ENCODE measurements around the gene DNAJC5.
"Not testable (repeated sequence)": the region's sequence is repeated elsewhere in the genome, so short reads cannot be mapped to it uniquely, and the experiment has no call there.

The DNAJC5 gene

DNA sequence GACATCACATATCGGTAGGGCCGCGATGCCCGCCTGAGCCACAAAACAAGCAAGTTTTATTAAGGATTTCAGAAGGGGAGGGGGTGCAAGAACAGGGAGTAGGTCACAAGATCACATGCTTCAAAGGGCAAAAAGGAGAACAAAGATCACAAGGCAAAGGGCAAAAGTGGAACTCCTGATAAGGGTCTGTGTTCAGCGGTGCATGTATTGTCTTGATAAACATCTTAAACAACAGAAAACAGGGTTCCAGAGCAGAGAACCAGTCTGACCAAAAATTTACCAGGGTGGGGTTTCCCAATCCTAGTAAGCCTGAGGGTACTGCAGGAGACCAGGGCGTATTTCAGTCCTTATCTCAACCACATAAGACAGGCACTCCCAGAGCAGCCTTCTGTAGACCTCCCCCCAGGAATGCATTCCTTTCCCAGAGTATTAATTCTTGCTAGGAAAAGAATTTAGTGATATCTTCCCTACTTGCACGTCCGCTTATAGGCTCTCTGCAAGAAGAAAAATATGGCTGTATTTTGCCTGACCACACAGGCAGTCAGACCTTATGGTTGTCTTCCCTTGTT, 21.5 kb downstream of the DNAJC5 start:
- H3K9me3 ChIP-seq (ENCODE audit: control insufficient read depth, insufficient read depth, low read length); H3K27ac ChIP-seq (ENCODE audit: low read length); DNase-seq (ENCODE audit: low read depth, low spot score); H3K36me3 ChIP-seq (ENCODE audit: control insufficient read depth, insufficient read depth, low read length); H3K27me3 ChIP-seq (ENCODE audit: control insufficient read depth, insufficient read depth, low read length); H3K4me3 ChIP-seq (ENCODE audit: low read length); H3K4me1 ChIP-seq (ENCODE audit: control insufficient read depth, insufficient read depth, low read length): not testable (repeated sequence)
- WGBS (ENCODE audit: insufficient coverage, insufficient read length), result no CpG with 5 or more reads among the region's 8 CpGs

DNA sequence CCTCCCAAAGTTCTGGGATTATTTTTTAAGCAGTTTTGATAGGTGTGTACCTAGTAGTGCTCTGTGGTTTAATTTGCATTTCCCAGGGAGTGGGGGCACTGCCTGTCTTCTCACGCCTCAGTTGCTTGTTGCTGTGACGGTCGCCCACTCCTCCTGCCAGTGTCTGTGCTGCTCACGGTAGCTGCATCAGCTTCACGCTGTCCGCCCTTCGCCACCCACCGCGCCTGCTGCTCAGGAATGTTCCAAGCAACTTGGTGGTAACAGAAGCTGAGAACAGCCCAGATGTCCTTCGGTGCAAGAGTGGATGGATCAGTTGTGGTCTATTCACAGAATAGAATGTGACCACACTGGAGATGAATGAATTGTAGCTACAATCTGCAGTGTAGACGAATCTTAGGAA, 22.9 kb downstream of the DNAJC5 start:
- no CpG with 5 or more reads among the region's 11 CpGs for WGBS (ENCODE audit: insufficient coverage, insufficient read length)
- H3K9me3 ChIP-seq (ENCODE audit: control insufficient read depth, insufficient read depth, low read length), result no peaks in the 10 kb centered on the region
- no peaks in the 10 kb centered on the region for H3K36me3 ChIP-seq (ENCODE audit: control insufficient read depth, insufficient read depth, low read length)
- H3K27ac ChIP-seq (ENCODE audit: low read length), result no peak overlapping the region
- no peak overlapping the region for H3K4me3 ChIP-seq (ENCODE audit: low read length)
- no peak for DNase-seq (ENCODE audit: low read depth, low spot score)
- H3K27me3 ChIP-seq (ENCODE audit: control insufficient read depth, insufficient read depth, low read length), result no peaks in the 10 kb centered on the region
- H3K4me1 ChIP-seq (ENCODE audit: control insufficient read depth, insufficient read depth, low read length), result no peaks in the 10 kb centered on the region

DNA sequence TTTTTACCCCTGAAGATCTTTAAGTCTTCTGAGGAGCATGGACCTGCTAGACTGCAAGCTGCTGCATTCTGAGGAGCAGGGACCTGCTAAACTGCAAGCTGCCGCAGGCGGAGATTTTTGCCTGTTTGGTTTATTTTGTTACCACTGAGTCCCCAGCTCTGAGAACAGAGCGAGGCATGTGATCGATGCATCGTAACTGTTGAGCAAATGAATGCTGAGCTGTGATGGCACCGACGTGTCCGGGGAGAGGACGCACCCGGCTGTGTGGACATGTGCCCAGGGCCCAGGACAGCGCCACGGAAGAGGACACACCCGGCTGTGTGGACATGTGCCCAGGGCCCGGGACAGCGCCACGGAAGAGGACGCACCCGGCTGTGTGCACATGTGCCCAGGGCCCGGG, 24.2 kb downstream of the DNAJC5 start:
- DNase-seq (ENCODE audit: low read depth, low spot score), result no peak
- no peaks in the 10 kb centered on the region for H3K9me3 ChIP-seq (ENCODE audit: control insufficient read depth, insufficient read depth, low read length)
- no peaks in the 10 kb centered on the region for H3K27me3 ChIP-seq (ENCODE audit: control insufficient read depth, insufficient read depth, low read length)
- H3K4me1 ChIP-seq (ENCODE audit: control insufficient read depth, insufficient read depth, low read length), result no peaks in the 10 kb centered on the region
- no peak overlapping the region for H3K4me3 ChIP-seq (ENCODE audit: low read length)
- no peaks in the 10 kb centered on the region for H3K36me3 ChIP-seq (ENCODE audit: control insufficient read depth, insufficient read depth, low read length)
- no peak overlapping the region for H3K27ac ChIP-seq (ENCODE audit: low read length)
- no CpG with 5 or more reads among the region's 19 CpGs for WGBS (ENCODE audit: insufficient coverage, insufficient read length)

DNA sequence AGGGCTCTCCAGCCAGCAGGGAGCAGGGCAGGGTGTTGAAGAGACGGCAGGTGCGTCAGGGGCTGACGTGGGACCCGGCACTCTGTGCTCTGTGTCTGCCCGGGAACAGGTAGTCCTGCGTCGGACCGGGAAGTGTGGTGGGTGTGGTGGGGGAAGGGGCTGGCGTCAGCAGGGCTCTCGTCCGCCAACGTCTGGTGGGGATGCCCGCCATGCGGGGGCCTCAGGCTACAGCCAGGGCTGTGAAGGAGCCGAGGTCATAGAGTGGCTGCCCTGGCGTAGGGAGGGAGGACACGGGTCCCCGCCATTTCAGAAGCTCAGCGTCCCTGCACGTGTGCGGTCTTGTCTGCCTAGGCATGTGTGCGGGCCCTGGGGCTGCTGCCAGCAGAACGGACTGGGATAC, 25.3 kb downstream of the DNAJC5 start:
- no peak for DNase-seq (ENCODE audit: low read depth, low spot score)
- no CpG with 5 or more reads among the region's 23 CpGs for WGBS (ENCODE audit: insufficient coverage, insufficient read length)
- H3K36me3 ChIP-seq (ENCODE audit: control insufficient read depth, insufficient read depth, low read length), result no peaks in the 10 kb centered on the region
- H3K4me3 ChIP-seq (ENCODE audit: low read length), result no peak overlapping the region
- H3K9me3 ChIP-seq (ENCODE audit: control insufficient read depth, insufficient read depth, low read length), result no peaks in the 10 kb centered on the region
- no peaks in the 10 kb centered on the region for H3K27me3 ChIP-seq (ENCODE audit: control insufficient read depth, insufficient read depth, low read length)
- no peaks in the 10 kb centered on the region for H3K4me1 ChIP-seq (ENCODE audit: control insufficient read depth, insufficient read depth, low read length)
- no peak overlapping the region for H3K27ac ChIP-seq (ENCODE audit: low read length)

DNA sequence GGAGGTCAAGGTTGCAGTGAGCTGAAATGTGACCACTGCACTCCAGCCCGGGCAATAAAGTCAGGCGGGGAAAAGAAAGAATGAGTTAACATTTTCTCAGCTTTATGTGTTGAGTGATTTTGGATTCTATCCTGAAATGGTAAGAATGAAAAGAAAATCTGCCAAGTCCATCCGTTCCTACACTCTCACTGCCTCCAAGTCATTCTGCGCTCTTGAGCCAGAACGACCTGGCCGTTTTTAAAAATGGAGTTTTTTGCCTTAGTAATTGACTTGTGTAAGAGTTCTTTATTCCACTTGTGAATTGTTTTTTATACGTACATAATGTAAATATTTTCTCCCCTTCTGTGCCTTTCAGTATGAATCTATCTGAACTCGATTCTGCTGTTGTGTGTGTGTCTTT, 28.7 kb downstream of the DNAJC5 start:
- H3K27ac ChIP-seq (ENCODE audit: low read length), result no peak overlapping the region
- no peak overlapping the region for H3K4me3 ChIP-seq (ENCODE audit: low read length)
- H3K27me3 ChIP-seq (ENCODE audit: control insufficient read depth, insufficient read depth, low read length), result no peaks in the 10 kb centered on the region
- WGBS (ENCODE audit: insufficient coverage, insufficient read length), result no CpG with 5 or more reads among the region's 8 CpGs
- DNase-seq (ENCODE audit: low read depth, low spot score), result no peak
- H3K36me3 ChIP-seq (ENCODE audit: control insufficient read depth, insufficient read depth, low read length), result peaks cover 10% of the 10 kb centered on the region; the same call in 1 of the 2 replicates
- no peaks in the 10 kb centered on the region for H3K9me3 ChIP-seq (ENCODE audit: control insufficient read depth, insufficient read depth, low read length)
- H3K4me1 ChIP-seq (ENCODE audit: control insufficient read depth, insufficient read depth, low read length), result no peaks in the 10 kb centered on the region

DNA sequence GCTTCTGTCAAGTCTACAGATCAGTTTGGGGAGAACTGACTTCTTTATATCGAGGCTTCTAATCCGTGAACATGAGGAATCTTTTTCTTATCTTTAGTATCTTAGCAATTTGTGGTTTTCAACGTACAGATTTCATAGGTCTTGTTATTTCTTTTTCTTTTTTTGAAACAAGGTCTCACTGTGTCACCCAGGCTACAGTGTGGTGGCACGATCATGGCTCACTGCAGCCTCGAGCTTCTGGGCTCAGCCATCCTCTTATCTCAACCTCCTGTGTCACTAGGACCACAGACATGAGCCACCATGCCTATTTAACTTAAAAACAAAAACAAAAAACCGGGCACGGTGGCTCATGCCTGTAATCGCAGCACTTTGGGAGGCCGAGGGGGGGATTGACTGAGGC, 29.3 kb downstream of the DNAJC5 start:
- Histone ChIP-seq H3K9me3 (ENCODE audit: control insufficient read depth, insufficient read depth, low read length) (no peaks in the 10 kb centered on the region), H3K27me3 (ENCODE audit: control insufficient read depth, insufficient read depth, low read length) (no peaks in the 10 kb centered on the region), H3K27ac (ENCODE audit: low read length) (no peak overlapping the region), H3K36me3 (ENCODE audit: control insufficient read depth, insufficient read depth, low read length) (peaks cover 14% of the 10 kb centered on the region; the same call in 1 of the 2 replicates), H3K4me1 (ENCODE audit: control insufficient read depth, insufficient read depth, low read length) (no peaks in the 10 kb centered on the region), H3K4me3 (ENCODE audit: low read length) (no peak overlapping the region)
- no peak for DNase-seq (ENCODE audit: low read depth, low spot score)
- no CpG with 5 or more reads among the region's 9 CpGs for WGBS (ENCODE audit: insufficient coverage, insufficient read length)

DNA sequence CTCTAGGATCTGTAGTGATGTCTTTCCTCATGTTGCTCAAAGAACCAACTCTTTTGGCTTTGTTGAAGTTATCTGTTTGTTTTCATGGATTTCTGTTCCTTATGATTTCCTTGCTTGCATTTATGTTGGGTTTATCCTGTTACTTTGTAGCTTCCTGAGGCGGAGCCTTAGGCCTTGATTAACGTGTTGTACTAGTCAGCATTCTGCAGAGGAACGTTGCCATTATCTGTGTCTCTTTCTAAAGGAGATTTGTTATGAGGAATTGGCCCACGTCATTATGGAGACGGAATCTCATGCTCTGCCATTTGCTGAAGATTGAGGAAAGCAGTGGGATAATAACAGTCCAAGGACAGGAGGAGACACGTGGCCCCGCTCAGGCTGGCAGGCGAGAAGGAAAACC, 31.4 kb downstream of the DNAJC5 start:
- Histone ChIP-seq H3K36me3 (ENCODE audit: control insufficient read depth, insufficient read depth, low read length) (peaks cover 23% of the 10 kb centered on the region), H3K9me3 (ENCODE audit: control insufficient read depth, insufficient read depth, low read length) (no peaks in the 10 kb centered on the region), H3K27ac (ENCODE audit: low read length) (no peak overlapping the region), H3K4me3 (ENCODE audit: low read length) (no peak overlapping the region), H3K4me1 (ENCODE audit: control insufficient read depth, insufficient read depth, low read length) (no peaks in the 10 kb centered on the region), H3K27me3 (ENCODE audit: control insufficient read depth, insufficient read depth, low read length) (no peaks in the 10 kb centered on the region)
- no CpG with 5 or more reads among the region's 8 CpGs for WGBS (ENCODE audit: insufficient coverage, insufficient read length)
- no peak for DNase-seq (ENCODE audit: low read depth, low spot score)

DNA sequence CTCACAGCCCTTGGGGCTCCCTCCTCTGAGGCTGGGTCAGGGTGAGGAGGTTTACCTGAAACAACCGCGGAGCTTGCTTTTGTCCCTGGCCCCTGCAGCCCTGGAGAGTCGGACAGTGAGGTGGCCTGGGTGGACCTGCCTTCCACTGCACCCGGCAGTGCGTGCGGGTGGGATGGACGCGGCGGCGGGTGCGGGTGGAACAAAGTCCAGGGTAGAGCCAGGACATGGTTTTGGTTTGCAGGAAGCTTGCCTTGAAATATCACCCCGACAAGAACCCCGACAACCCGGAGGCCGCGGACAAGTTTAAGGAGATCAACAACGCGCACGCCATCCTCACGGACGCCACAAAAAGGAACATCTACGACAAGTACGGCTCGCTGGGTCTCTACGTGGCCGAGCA, 34.1 kb downstream of the DNAJC5 start:
- Histone ChIP-seq H3K27me3 (ENCODE audit: control insufficient read depth, insufficient read depth, low read length) (no peaks in the 10 kb centered on the region), H3K27ac (ENCODE audit: low read length) (no peak overlapping the region), H3K36me3 (ENCODE audit: control insufficient read depth, insufficient read depth, low read length) (peaks cover 32% of the 10 kb centered on the region), H3K9me3 (ENCODE audit: control insufficient read depth, insufficient read depth, low read length) (no peaks in the 10 kb centered on the region), H3K4me3 (ENCODE audit: low read length) (no peak overlapping the region), H3K4me1 (ENCODE audit: control insufficient read depth, insufficient read depth, low read length) (no peaks in the 10 kb centered on the region)
- WGBS (ENCODE audit: insufficient coverage, insufficient read length), result no CpG with 5 or more reads among the region's 26 CpGs
- no peak for DNase-seq (ENCODE audit: low read depth, low spot score)

DNA sequence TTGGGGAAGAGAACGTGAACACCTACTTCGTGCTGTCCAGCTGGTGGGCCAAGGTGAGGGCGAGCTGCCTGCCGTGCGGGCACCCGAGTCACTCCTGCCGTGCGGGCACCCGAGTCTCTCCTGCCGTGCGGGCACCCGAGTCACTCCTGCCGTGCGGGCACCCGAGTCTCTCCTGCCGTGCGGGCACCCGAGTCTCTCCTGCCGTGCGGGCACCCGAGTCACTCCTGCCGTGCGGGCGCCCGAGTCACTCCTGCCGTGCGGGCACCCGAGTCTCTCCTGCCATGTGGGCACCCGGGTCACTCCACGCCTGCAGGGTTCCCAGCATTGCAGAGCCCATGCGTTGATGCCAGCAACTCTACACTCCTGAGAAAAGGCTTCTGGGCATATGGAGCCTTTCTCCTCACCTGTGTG, 34.6 kb downstream of the DNAJC5 start:
- not testable (repeated sequence) for DNase-seq (ENCODE audit: low read depth, low spot score); H3K27me3 ChIP-seq (ENCODE audit: control insufficient read depth, insufficient read depth, low read length); H3K9me3 ChIP-seq (ENCODE audit: control insufficient read depth, insufficient read depth, low read length); H3K4me3 ChIP-seq (ENCODE audit: low read length); H3K27ac ChIP-seq (ENCODE audit: low read length); H3K4me1 ChIP-seq (ENCODE audit: control insufficient read depth, insufficient read depth, low read length)
- H3K36me3 ChIP-seq (ENCODE audit: control insufficient read depth, insufficient read depth, low read length), result peaks cover 32% of the 10 kb centered on the region
- WGBS (ENCODE audit: insufficient coverage, insufficient read length), result no CpG with 5 or more reads among the region's 31 CpGs

DNA sequence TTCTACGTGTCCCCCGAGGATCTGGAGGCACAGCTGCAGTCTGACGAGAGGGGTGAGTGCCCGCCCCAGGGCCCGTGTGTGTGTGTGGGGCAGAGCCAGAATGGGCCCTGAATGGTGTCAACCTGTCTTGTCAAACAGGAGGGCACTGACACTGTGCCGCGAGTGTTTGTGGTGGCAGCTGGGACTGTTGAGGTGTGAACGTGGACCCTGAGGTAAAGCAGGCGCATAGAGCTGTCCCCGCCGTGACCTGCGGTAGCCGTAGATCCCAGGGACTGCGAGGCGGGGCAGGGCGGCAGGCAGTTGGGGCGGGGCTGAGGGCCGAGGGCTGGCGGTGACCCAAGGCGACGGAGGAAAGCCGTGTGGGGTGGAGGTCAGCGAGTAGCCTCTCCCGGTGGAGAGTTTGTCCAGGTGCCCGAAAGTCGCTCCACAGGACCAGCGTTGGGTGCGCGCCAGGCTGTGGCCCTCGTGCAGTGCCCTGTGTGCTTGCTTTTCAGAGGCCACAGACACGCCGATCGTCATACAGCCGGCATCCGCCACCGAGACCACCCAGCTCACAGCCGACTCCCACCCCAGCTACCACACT, 36.1 kb downstream of the DNAJC5 start:
- Histone ChIP-seq H3K27ac (ENCODE audit: low read length) (no peak overlapping the region), H3K9me3 (ENCODE audit: control insufficient read depth, insufficient read depth, low read length) (no peaks in the 10 kb centered on the region), H3K27me3 (ENCODE audit: control insufficient read depth, insufficient read depth, low read length) (no peaks in the 10 kb centered on the region), H3K4me1 (ENCODE audit: control insufficient read depth, insufficient read depth, low read length) (no peaks in the 10 kb centered on the region), H3K4me3 (ENCODE audit: low read length) (no peak overlapping the region), H3K36me3 (ENCODE audit: control insufficient read depth, insufficient read depth, low read length) (peaks cover 35% of the 10 kb centered on the region)
- DNase-seq (ENCODE audit: low read depth, low spot score), result no peak
- WGBS (ENCODE audit: insufficient coverage, insufficient read length), result no CpG with 5 or more reads among the region's 37 CpGs

DNA sequence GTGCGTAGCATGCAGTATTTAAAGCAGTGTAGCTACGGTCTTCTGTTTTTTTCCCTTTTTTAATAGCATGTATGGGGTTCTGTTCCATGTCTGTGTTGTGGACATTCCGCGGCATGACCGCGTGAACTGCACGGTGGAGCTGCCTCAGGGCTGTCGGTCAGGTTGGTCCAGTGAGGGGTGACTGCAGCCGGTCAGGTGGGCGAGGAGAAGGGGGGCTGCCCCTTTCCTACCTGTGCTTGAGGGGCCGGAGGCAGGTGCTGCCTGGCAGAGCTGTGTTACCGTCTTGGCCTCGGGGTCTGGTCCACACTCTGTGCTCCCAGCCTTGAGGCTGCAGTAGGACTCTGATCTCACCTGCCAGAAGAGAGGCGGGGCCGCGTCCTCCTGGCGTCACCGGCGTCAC, 36.8 kb downstream of the DNAJC5 start:
- no CpG with 5 or more reads among the region's 19 CpGs for WGBS (ENCODE audit: insufficient coverage, insufficient read length)
- no peak for DNase-seq (ENCODE audit: low read depth, low spot score)
- Histone ChIP-seq H3K9me3 (ENCODE audit: control insufficient read depth, insufficient read depth, low read length) (no peaks in the 10 kb centered on the region), H3K27me3 (ENCODE audit: control insufficient read depth, insufficient read depth, low read length) (no peaks in the 10 kb centered on the region), H3K4me1 (ENCODE audit: control insufficient read depth, insufficient read depth, low read length) (no peaks in the 10 kb centered on the region), H3K4me3 (ENCODE audit: low read length) (no peak overlapping the region), H3K27ac (ENCODE audit: low read length) (no peak overlapping the region), H3K36me3 (ENCODE audit: control insufficient read depth, insufficient read depth, low read length) (peaks cover 30% of the 10 kb centered on the region)

Data from iPS DF 6.9 (cell line).